Karpas-422 (cell line): Measurements from ENCODE around the gene VEGFC. TPM values are rescaled to one million over a fixed set of nuclear protein-coding genes. Genes with fewer than 3 reads are reported as not detected.

Experiments used
- DNase-seq: peaks from one replicate; pipeline ENCODE4 v3.0.0-alpha.2; 2015
- H2AFZ ChIP-seq: fragments of 200-600 bp; sonication (generic); 2 replicates; pipeline ENCODE4 v1.6.1; 2014; ENCODE audit warnings: antibody characterized with exemption, low read length, mixed read lengths
- H3K27ac ChIP-seq: fragments of 200-600 bp; sonication (generic); 2 replicates; pipeline ENCODE4 v1.5.1; 2014; ENCODE audit warnings: mild to moderate bottlenecking, low read length, moderate library complexity
- H3K27me3 ChIP-seq: fragments of 200-600 bp; sonication (generic); 2 replicates; pipeline ENCODE4 v1.6.1; 2014; ENCODE audit warnings: low read length, mixed read lengths
- H3K36me3 ChIP-seq: fragments of 200-600 bp; sonication (generic); 2 replicates; pipeline ENCODE4 v1.6.1; 2014; ENCODE audit warnings: low read length, mixed read lengths; ENCODE audit not compliant: insufficient read depth
- H3K4me1 ChIP-seq: fragments of 200-600 bp; sonication (generic); 2 replicates; pipeline ENCODE4 v1.6.1; 2014; ENCODE audit warnings: mild to moderate bottlenecking, low read length, mixed read lengths
- H3K4me2 ChIP-seq: fragments of 200-600 bp; sonication (generic); 2 replicates; pipeline ENCODE4 v1.6.1; 2014; ENCODE audit warnings: low read length, low read depth, mild to moderate bottlenecking; ENCODE audit not compliant: poor library complexity, severe bottlenecking
- H3K4me3 ChIP-seq: fragments of 200-600 bp; sonication (generic); 2 replicates; pipeline ENCODE4 v1.5.1; 2014; ENCODE audit warnings: mild to moderate bottlenecking, antibody characterized with exemption, low read length, mixed read lengths
- H3K79me2 ChIP-seq: fragments of 200-600 bp; sonication (generic); 2 replicates; pipeline ENCODE4 v1.6.1; 2014; ENCODE audit warnings: mild to moderate bottlenecking, low read length, mixed read lengths
- H3K9ac ChIP-seq: fragments of 200-600 bp; sonication (generic); 2 replicates; pipeline ENCODE4 v1.6.0; 2014; ENCODE audit warnings: low read length
- H3K9me2 ChIP-seq: fragments of 200-600 bp; sonication (generic), shearing (Covaris generic); replicated peaks from 2 replicates; pipeline ENCODE4 v1.6.0; 2014; ENCODE audit warnings: mild to moderate bottlenecking, low read length, moderate library complexity; ENCODE audit not compliant: insufficient read depth
- H3K9me3 ChIP-seq: fragments of 300-700, 200-600 bp; sonication (generic); 2 replicates; pipeline ENCODE4 v1.6.1; 2014; ENCODE audit warnings: low read length, mixed read lengths
- H4K20me1 ChIP-seq: fragments of 200-600 bp; sonication (generic); 2 replicates; pipeline ENCODE4 v1.6.1; 2014; ENCODE audit warnings: mild to moderate bottlenecking, antibody characterized with exemption, low read length, low read depth; ENCODE audit not compliant: insufficient read depth
- total RNA-seq: library from RNA; depleted of rRNA; stranded (reverse); fragments of >200 nt; shearing (Covaris generic); gene quantifications from 2 replicates; pipeline ENCODE4 v1.2.3, GENCODE V29; 2014; ENCODE audit warnings: low replicate concordance

VEGFC gene
- total RNA-seq, 1 experiment from 2014 or later, result not detected

GRCh38 chr4:176680668-176681180, 112.0 kb downstream of the VEGFC start:
- Histone ChIP-seq H3K9ac (no peak overlapping the region), H3K9me3 (no peaks in the 10 kb centered on the region), H4K20me1 (no peaks in the 10 kb centered on the region), H3K36me3 (no peaks in the 10 kb centered on the region), H2AFZ (no peak overlapping the region), H3K27ac (no peak overlapping the region), H3K27me3 (no peaks in the 10 kb centered on the region), H3K4me2 (no peak overlapping the region), H3K4me3 (no peak overlapping the region), H3K79me2 (no peaks in the 10 kb centered on the region), H3K4me1 (no peaks in the 10 kb centered on the region), H3K9me2 (no peaks in the 10 kb centered on the region)
- DNase-seq, result no peak

- Histone ChIP-seq H4K20me1 (no peaks in the 10 kb centered on the region), H3K9ac (no peak overlapping the region), H3K36me3 (no peaks in the 10 kb centered on the region), H2AFZ (no peak overlapping the region), H3K27ac (no peak overlapping the region), H3K79me2 (no peaks in the 10 kb centered on the region), H3K9me2 (no peaks in the 10 kb centered on the region), H3K27me3 (no peaks in the 10 kb centered on the region), H3K4me2 (no peak overlapping the region), H3K9me3 (no peaks in the 10 kb centered on the region), H3K4me1 (no peaks in the 10 kb centered on the region), H3K4me3 (no peak overlapping the region)
- no peak for DNase-seq
These were observed 115.8 kb downstream of the VEGFC start for GRCh38 chr4:176676901-176677300.

GRCh38 chr4:176675810-176676209, 116.9 kb downstream of the VEGFC start:
- H3K4me3 ChIP-seq, result no peak overlapping the region
- no peak overlapping the region for H3K27ac ChIP-seq
- no peak overlapping the region for H2AFZ ChIP-seq
- H4K20me1 ChIP-seq, result no peaks in the 10 kb centered on the region
- no peaks in the 10 kb centered on the region for H3K9me3 ChIP-seq
- no peak for DNase-seq
- no peaks in the 10 kb centered on the region for H3K36me3 ChIP-seq
- no peaks in the 10 kb centered on the region for H3K4me1 ChIP-seq
- no peak overlapping the region for H3K4me2 ChIP-seq
- H3K9me2 ChIP-seq, result no peaks in the 10 kb centered on the region
- H3K9ac ChIP-seq, result no peak overlapping the region
- no peaks in the 10 kb centered on the region for H3K79me2 ChIP-seq
- no peaks in the 10 kb centered on the region for H3K27me3 ChIP-seq

GRCh38 chr4:176671532-176671931, 121.2 kb downstream of the VEGFC start:
- Histone ChIP-seq H3K36me3 (no peaks in the 10 kb centered on the region), H3K9ac (no peak overlapping the region), H3K27me3 (no peaks in the 10 kb centered on the region), H3K27ac (no peak overlapping the region), H3K4me2 (no peak overlapping the region), H3K9me2 (no peaks in the 10 kb centered on the region), H4K20me1 (no peaks in the 10 kb centered on the region), H3K9me3 (no peaks in the 10 kb centered on the region), H3K4me3 (no peak overlapping the region), H2AFZ (no peak overlapping the region), H3K4me1 (no peaks in the 10 kb centered on the region), H3K79me2 (no peaks in the 10 kb centered on the region)
- no peak for DNase-seq

- Histone ChIP-seq H3K79me2 (no peaks in the 10 kb centered on the region), H3K9ac (no peak overlapping the region), H2AFZ (no peak overlapping the region), H3K4me1 (no peaks in the 10 kb centered on the region), H4K20me1 (no peaks in the 10 kb centered on the region), H3K36me3 (no peaks in the 10 kb centered on the region), H3K27ac (no peak overlapping the region), H3K9me3 (no peaks in the 10 kb centered on the region), H3K4me2 (no peak overlapping the region), H3K4me3 (no peak overlapping the region), H3K9me2 (no peaks in the 10 kb centered on the region), H3K27me3 (no peaks in the 10 kb centered on the region)
- DNase-seq, result no peak
These were observed 124.4 kb downstream of the VEGFC start for GRCh38 chr4:176668324-176668723.

GRCh38 chr4:176664964-176665363, 127.8 kb downstream of the VEGFC start:
- Histone ChIP-seq H3K4me1 (no peaks in the 10 kb centered on the region), H3K4me3 (no peak overlapping the region), H3K79me2 (no peaks in the 10 kb centered on the region), H3K27me3 (no peaks in the 10 kb centered on the region), H3K9ac (no peak overlapping the region), H3K27ac (no peak overlapping the region), H2AFZ (no peak overlapping the region), H3K9me3 (no peaks in the 10 kb centered on the region), H3K4me2 (no peak overlapping the region), H3K36me3 (no peaks in the 10 kb centered on the region), H3K9me2 (no peaks in the 10 kb centered on the region), H4K20me1 (no peaks in the 10 kb centered on the region)
- DNase-seq, result no peak

GRCh38 chr4:176660561-176660960, 132.2 kb downstream of the VEGFC start:
- H3K4me2 ChIP-seq, result no peak overlapping the region
- H3K79me2 ChIP-seq, result no peaks in the 10 kb centered on the region
- no peaks in the 10 kb centered on the region for H3K9me3 ChIP-seq
- H3K36me3 ChIP-seq, result no peaks in the 10 kb centered on the region
- H3K27me3 ChIP-seq, result no peaks in the 10 kb centered on the region
- H2AFZ ChIP-seq, result no peak overlapping the region
- no peak overlapping the region for H3K4me3 ChIP-seq
- no peak for DNase-seq
- no peaks in the 10 kb centered on the region for H3K4me1 ChIP-seq
- no peak overlapping the region for H3K9ac ChIP-seq
- H3K9me2 ChIP-seq, result no peaks in the 10 kb centered on the region
- no peak overlapping the region for H3K27ac ChIP-seq
- H4K20me1 ChIP-seq, result no peaks in the 10 kb centered on the region

- no peak overlapping the region for H2AFZ ChIP-seq
- H4K20me1 ChIP-seq, result no peaks in the 10 kb centered on the region
- H3K79me2 ChIP-seq, result no peaks in the 10 kb centered on the region
- H3K9ac ChIP-seq, result no peak overlapping the region
- H3K4me3 ChIP-seq, result no peak overlapping the region
- H3K4me1 ChIP-seq, result no peaks in the 10 kb centered on the region
- no peak overlapping the region for H3K4me2 ChIP-seq
- H3K9me3 ChIP-seq, result no peaks in the 10 kb centered on the region
- H3K27ac ChIP-seq, result no peak overlapping the region
- H3K27me3 ChIP-seq, result no peaks in the 10 kb centered on the region
- DNase-seq, result no peak
- H3K36me3 ChIP-seq, result no peaks in the 10 kb centered on the region
- H3K9me2 ChIP-seq, result no peaks in the 10 kb centered on the region
These were observed 136.6 kb downstream of the VEGFC start for GRCh38 chr4:176656108-176656507.
